Psoas muscle (tissue), 8 donors: ENCODE results near the gene TMEM186. TPM values are rescaled to one million over a fixed set of nuclear protein-coding genes. Genes with fewer than 3 reads are reported as not detected.

ENCODE experiments used
- ATAC-seq, 4 donors: fragments of 200-7000 bp; cut with Tn5 transposase; one replicate each; pipeline ENCODE4 v1.9.1; 2020; ENCODE audit warnings: moderate library complexity in 3 of 4, mild to moderate bottlenecking in 2 of 4
- DNase-seq, 2 donors: peaks; one replicate each; pipeline ENCODE4 v3.0.0-alpha.2; 2020
- H3K27ac ChIP-seq: fragments of 200-600 bp; one replicate; pipeline ENCODE4 v1.8.0; 2022
- H3K27me3 ChIP-seq, 3 donors: fragments of 200-600 bp in 1 of 3; one replicate each; pipeline versions ENCODE4 v1.6.1 to v1.8.0; 2013 to 2022; ENCODE audit warnings: low read length in 2 of 3, mild to moderate bottlenecking in 2 of 3, moderate library complexity in 1 of 3; ENCODE audit not compliant: insufficient read depth in 3 of 3
- H3K36me3 ChIP-seq, 2 donors: fragments of 200-600 bp in 1 of 2; one replicate each; pipeline versions ENCODE4 v1.6.1 to v1.8.0; 2013 to 2022; ENCODE audit warnings: low read depth in 1 of 2, mild to moderate bottlenecking in 1 of 2, moderate library complexity in 1 of 2; ENCODE audit not compliant: insufficient read depth in 1 of 2
- H3K4me1 ChIP-seq: fragments of 200-600 bp; one replicate; pipeline ENCODE4 v1.8.0; 2022
- H3K4me3 ChIP-seq: fragments of 200-600 bp; one replicate; pipeline ENCODE4 v1.8.0; 2022; ENCODE audit warnings: mild to moderate bottlenecking
- H3K9me3 ChIP-seq: fragments of 200-600 bp; one replicate; pipeline ENCODE4 v1.8.0; 2022
- WGBS, 3 donors: extraction: QIAGEN DNeasy Blood & Tissue Kit; methylation state at CpG; one replicate each; pipeline versions ENCODE4 v1.1.6 to v1.1.7; 2013; 5-methylcytosine and 5-hydroxymethylcytosine counted together
- intact Hi-C, 2 donors: fragments of 100-400 bp; cut with DNase I; formaldehyde crosslinking; loops; one replicate each; pipeline versions ENCODE4 v1.11.0 to v1.14.2; 2022
- polyA plus RNA-seq, 3 donors: library from polyadenylated mRNA; stranded (reverse); fragments of 200-250 nt; gene quantifications; one replicate each; pipeline ENCODE4 v1.2.3, GENCODE V29; 2013
- total RNA-seq, 4 donors: library from RNA; stranded (reverse); fragmentation: NEBNext Ultra II Directional in 2 of 4; extraction: Animal tissue kit (Norgen Biotek cat#: 25700) in 2 of 4; gene quantifications; one replicate each; pipeline versions ENCODE4 v1.2.1 to v1.2.4, GENCODE V29; 2021 to 2023
- TF ChIP-seq, protein P1 (sequence below): fragments of 200-600 bp; IDR thresholded peaks from one replicate; pipeline ENCODE4 v1.8.0; 2022; ENCODE audit warnings: antibody characterized with exemption
- donor health status: healthy with polysubstance abuse.
- donor health status: DM: no; HTN: no; CAD: no; lungs with moderate emphysema.
- donor health status: Bipolar disorder and iron deficiency.
- donor health status: healthy.
- donor health status: DM: yes; HTN: yes; CAD: no.
- donor health status: DM: no; HTN: no; CAD: no.
- donor health status: DM: no; HTN: no; CAD: no.
- donor health status: DM: yes; HTN: yes; CAD: no.

The TMEM186 gene
- total and polyA plus RNA-seq, 7 donors: 10.6 to 28.1 (median 14.4) TPM

DNA sequence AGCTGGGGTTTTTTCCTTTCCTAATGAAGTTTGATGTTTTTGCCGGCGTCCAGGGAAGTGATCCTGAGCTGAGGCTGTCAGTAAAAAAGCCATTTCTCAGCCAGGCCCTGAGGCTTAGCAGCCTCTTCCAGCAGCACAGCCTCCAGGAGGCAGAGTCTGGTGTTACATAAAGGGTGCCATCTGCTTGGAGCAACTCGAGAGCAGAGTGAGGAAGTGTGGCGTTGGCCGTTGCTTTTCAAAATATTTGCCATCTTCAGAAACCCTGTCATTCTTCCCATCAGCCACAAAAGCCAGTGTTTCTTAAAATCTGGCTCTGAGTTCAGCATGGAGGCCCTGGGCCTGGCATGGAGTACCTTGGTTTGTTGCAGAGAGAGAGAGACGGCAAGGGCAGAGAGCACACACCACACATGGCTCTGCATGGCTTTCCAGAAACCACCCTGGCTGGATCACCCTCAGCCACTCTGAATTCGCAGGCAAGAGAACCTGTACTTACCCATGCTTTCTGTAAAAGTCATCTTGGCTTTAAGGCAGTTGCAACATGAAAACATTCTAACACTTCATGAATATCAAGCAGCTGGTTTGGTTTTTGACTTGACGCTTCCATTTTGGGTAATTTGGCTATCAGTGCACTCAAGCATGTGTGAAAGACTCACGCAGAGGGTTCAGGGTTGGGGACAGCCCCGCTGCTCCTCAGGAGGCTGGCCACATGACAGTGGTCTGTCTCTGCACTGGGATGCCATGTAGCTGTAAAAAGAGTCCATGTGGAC lies 21.2 kb upstream of the TMEM186 start:
- 88 to 91% (median 89%) methylated on average over 10 of the region's 10 CpGs for WGBS, 3 donors
- TF ChIP-seq, protein P1, sequence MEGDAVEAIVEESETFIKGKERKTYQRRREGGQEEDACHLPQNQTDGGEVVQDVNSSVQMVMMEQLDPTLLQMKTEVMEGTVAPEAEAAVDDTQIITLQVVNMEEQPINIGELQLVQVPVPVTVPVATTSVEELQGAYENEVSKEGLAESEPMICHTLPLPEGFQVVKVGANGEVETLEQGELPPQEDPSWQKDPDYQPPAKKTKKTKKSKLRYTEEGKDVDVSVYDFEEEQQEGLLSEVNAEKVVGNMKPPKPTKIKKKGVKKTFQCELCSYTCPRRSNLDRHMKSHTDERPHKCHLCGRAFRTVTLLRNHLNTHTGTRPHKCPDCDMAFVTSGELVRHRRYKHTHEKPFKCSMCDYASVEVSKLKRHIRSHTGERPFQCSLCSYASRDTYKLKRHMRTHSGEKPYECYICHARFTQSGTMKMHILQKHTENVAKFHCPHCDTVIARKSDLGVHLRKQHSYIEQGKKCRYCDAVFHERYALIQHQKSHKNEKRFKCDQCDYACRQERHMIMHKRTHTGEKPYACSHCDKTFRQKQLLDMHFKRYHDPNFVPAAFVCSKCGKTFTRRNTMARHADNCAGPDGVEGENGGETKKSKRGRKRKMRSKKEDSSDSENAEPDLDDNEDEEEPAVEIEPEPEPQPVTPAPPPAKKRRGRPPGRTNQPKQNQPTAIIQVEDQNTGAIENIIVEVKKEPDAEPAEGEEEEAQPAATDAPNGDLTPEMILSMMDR: no peak
- Histone ChIP-seq H3K27me3 (no peaks in the 10 kb centered on the region), H3K9me3 (no peaks in the 10 kb centered on the region), H3K36me3 (peaks cover 12 to 84% of the 10 kb centered on the region in 2 donors), H3K27ac (no peak overlapping the region), H3K4me1 (no peaks in the 10 kb centered on the region), H3K4me3 (no peak overlapping the region)
- DNase-seq (no peak), ATAC-seq (no peak)
- intact Hi-C loops: no loop called here

DNA sequence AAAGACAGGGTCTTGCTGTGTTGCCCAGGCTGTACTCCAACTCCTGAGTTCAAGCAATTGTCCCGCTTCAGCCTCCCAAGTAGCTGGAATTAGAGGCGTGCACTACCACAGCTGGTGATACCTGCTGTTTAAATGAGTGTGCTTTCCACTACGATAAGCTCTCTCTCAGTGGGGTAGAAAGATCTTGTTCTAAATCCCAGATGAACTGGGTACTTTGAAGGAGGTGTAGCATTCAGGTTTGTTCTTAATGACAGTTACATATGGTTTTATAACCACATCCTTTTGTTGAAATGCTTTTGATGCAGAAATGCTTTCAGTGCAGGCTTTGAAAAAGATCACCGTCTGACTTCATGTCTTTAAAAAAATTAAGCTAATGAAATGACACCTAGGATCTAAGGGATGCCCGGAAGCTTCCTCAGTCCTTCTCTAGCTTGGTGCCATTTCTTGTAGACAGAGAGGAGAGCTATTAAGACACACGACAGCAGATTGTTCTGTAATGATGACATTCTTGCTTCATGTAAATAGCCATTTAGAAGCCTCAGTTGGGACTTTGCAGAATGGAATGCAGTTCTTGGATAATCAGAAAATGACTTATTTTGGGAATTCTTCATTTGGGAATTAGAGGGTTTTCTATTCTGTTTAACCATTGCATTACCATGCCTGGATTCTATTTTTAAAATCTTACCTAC lies 19.7 kb upstream of the TMEM186 start:
- peaks cover 22 to 94% of the 10 kb centered on the region in 2 donors for H3K36me3 ChIP-seq
- DNase-seq (no peak), ATAC-seq (no peak)
- no peaks in the 10 kb centered on the region for H3K27me3 ChIP-seq
- H3K9me3 ChIP-seq: no peaks in the 10 kb centered on the region
- no peak overlapping the region for H3K4me3 ChIP-seq
- H3K27ac ChIP-seq: no peak overlapping the region
- TF ChIP-seq, protein P1: no peak
- no peaks in the 10 kb centered on the region for H3K4me1 ChIP-seq
- WGBS, 3 donors: 71 to 79% (median 73%) methylated on average over 6 of the region's 6 CpGs
- intact Hi-C loops: no loop called here

DNA sequence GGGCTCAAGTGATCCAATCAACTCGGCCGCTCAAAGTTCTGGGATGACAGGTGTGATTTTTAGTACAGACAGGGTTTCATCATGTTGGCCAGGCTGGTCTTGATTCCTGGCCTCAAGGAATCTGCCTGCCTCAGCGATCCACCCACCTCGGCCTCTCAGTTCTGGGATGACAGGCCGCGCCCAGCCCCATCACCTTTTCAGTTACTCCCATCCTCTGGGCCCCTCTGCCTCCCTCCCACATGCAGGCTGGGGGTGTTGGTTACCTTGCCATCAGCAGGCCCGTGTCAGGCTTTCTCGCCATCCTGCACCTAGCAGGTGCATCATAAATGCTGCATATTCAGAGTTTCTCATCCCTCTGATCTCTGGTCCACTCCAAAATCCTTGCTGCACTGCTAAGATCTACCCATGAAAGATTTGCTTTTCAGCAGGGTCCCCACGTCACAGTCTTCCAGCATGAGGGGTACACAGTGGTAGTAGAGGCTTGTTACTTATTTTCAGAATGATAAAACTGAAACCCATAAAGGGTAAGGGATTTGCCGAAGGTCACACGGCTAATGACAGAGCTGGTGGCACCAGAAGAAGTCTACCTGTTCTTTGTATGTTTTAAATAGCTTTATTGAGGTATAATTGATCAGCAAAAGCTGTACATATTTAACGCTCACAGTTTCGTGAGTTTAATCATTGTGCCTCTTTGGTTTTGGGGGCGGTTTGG lies 16.8 kb upstream of the TMEM186 start:
- H3K27ac ChIP-seq: no peak overlapping the region
- intact Hi-C loops: no loop called here
- H3K4me1 ChIP-seq: no peaks in the 10 kb centered on the region
- H3K27me3 ChIP-seq: no peaks in the 10 kb centered on the region
- DNase-seq: no peak
- WGBS, 3 donors: 90 to 96% (median 92%) methylated on average over 14 of the region's 14 CpGs
- no peaks in the 10 kb centered on the region for H3K9me3 ChIP-seq
- ATAC-seq: no peak
- no peak overlapping the region for H3K4me3 ChIP-seq
- TF ChIP-seq, protein P1: no peak
- H3K36me3 ChIP-seq: peaks cover 27 to 97% of the 10 kb centered on the region in 2 donors

DNA sequence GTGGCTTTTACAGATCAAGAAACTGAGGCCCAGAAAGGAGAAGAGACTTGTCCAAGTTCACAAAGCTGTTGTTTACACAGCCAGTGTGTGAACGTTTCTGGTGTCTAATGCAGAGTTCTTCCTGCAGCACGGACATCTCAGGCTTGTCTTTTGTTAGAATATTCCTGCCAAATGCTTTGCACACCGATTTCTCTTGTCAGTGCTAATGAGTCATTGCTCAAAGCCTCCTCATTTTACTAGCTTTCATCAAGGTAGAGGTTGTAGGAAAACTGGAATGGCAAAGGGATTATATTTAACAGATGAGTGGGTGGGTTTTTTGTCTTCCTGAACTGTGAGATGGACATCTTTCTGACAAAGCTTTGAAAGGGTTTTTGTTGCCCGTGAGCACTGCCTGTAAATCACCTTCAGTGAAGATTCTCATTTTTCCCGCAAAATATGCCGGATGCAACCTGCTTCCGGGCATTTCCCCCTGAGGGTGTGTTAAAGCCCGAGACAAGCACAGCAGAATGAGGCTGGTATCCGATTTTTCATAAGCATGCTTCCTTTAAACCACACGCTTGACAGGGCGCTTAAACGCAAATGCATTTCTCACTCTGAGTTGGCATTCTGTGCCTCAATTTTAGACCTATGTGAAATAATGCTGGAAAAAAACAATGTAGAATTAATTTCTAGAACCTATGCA lies 14.9 kb upstream of the TMEM186 start:
- 78 to 88% (median 85%) methylated on average over 12 of the region's 12 CpGs for WGBS, 3 donors
- DNase-seq (no peak), ATAC-seq (no peak)
- Histone ChIP-seq H3K4me1 (no peaks in the 10 kb centered on the region), H3K4me3 (no peak overlapping the region), H3K27ac (no peak overlapping the region), H3K36me3 (peaks cover 30 to 99% of the 10 kb centered on the region in 2 donors), H3K27me3 (no peaks in the 10 kb centered on the region), H3K9me3 (no peaks in the 10 kb centered on the region)
- intact Hi-C loops: no loop called here
- TF ChIP-seq, protein P1: no peak
